HG03196 (cell line): ENCODE results near the gene OSBPL7.
"Not testable (repeated sequence)": the region's sequence is repeated elsewhere in the genome, so short reads cannot be mapped to it uniquely, and the experiment has no call there.

Source experiments
- ATAC-seq: cut with Tn5 transposase; IDR thresholded peaks from one replicate; pipeline ENCODE4 v1.9.1; 2021; ENCODE audit not compliant: unreplicated experiment

Gene OSBPL7

GRCh38 chr17:47774987-47775580 is 46.5 kb downstream of the OSBPL7 start:
- ATAC-seq: no peak

GRCh38 chr17:47774331-47774730 is 47.3 kb downstream of the OSBPL7 start:
- no peak for ATAC-seq

GRCh38 chr17:47773649-47774048 is 47.9 kb downstream of the OSBPL7 start:
- not testable (repeated sequence) for ATAC-seq

- ATAC-seq: no peak
Measured at GRCh38 chr17:47763913-47764582, 57.5 kb downstream of the OSBPL7 start.

GRCh38 chr17:47762728-47763127 is 58.9 kb downstream of the OSBPL7 start:
- ATAC-seq: no peak

GRCh38 chr17:47760409-47761140 is 61.0 kb downstream of the OSBPL7 start:
- ATAC-seq: no peak

- ATAC-seq: no peak
Measured at GRCh38 chr17:47757386-47757785, 64.2 kb downstream of the OSBPL7 start.
